ENCODE results near the gene UFC1. TPM values are rescaled to one million over a fixed set of nuclear protein-coding genes. Genes with fewer than 3 reads are reported as not detected.

Gene UFC1
- total RNA-seq, 1 donor from 2014 or later: 98.2 TPM

- no peak for TF ChIP-seq CTCF (IDR thresholded peaks at IDR 0.05)
- peaks cover 11% of the 10 kb centered on the region for H3K36me3 Mint-ChIP-seq (ENCODE audit: unreplicated experiment)
- peak overlapping the region; percentile 94 for H3K4me3 Mint-ChIP-seq (ENCODE audit: unreplicated experiment)
- peaks cover 14% of the 10 kb centered on the region for H3K4me1 Mint-ChIP-seq (ENCODE audit: unreplicated experiment)
- H3K27ac Mint-ChIP-seq (ENCODE audit: unreplicated experiment): peak overlapping the region; percentile 100
- H3K9me3 Mint-ChIP-seq (ENCODE audit: unreplicated experiment): no peaks in the 10 kb centered on the region
- DNase-seq (ENCODE audit: extremely low spot score, unreplicated experiment): no peak
- no peaks in the 10 kb centered on the region for H3K27me3 Mint-ChIP-seq (ENCODE audit: unreplicated experiment)
These were observed 602 bp upstream of the UFC1 start for GRCh38 chr1:161153176-161153575.

GRCh38 chr1:161157867-161158266 lies 4.1 kb downstream of the UFC1 start:
- Mint-ChIP-seq H3K27me3 (ENCODE audit: unreplicated experiment) (no peaks in the 10 kb centered on the region), H3K27ac (ENCODE audit: unreplicated experiment) (peak overlapping the region; percentile 91)
- no peak for TF ChIP-seq CTCF (IDR thresholded peaks at IDR 0.05)

GRCh38 chr1:161158316-161159010 lies 4.7 kb downstream of the UFC1 start:
- Mint-ChIP-seq H3K4me3 (ENCODE audit: unreplicated experiment) (peak overlapping the region; percentile 87), H3K27me3 (ENCODE audit: unreplicated experiment) (no peaks in the 10 kb centered on the region), H3K9me3 (ENCODE audit: unreplicated experiment) (no peaks in the 10 kb centered on the region), H3K27ac (ENCODE audit: unreplicated experiment) (peak overlapping the region; percentile 91), H3K4me1 (ENCODE audit: unreplicated experiment) (peaks cover 34% of the 10 kb centered on the region), H3K36me3 (ENCODE audit: unreplicated experiment) (peaks cover 18% of the 10 kb centered on the region)
- TF ChIP-seq CTCF (IDR thresholded peaks at IDR 0.05): no peak
- no peak for DNase-seq (ENCODE audit: extremely low spot score, unreplicated experiment)

More at GRCh38 chr1:161157867-161158266, 4.1 kb downstream of the UFC1 start:
- H3K36me3 Mint-ChIP-seq (ENCODE audit: unreplicated experiment): peaks cover 15% of the 10 kb centered on the region
- H3K9me3 Mint-ChIP-seq (ENCODE audit: unreplicated experiment): no peaks in the 10 kb centered on the region
- peaks cover 38% of the 10 kb centered on the region for H3K4me1 Mint-ChIP-seq (ENCODE audit: unreplicated experiment)
- DNase-seq (ENCODE audit: extremely low spot score, unreplicated experiment): no peak
- no peak overlapping the region for H3K4me3 Mint-ChIP-seq (ENCODE audit: unreplicated experiment)

- Mint-ChIP-seq H3K4me3 (ENCODE audit: unreplicated experiment) (peak within 1 kb of the TSS; percentile 87), H3K36me3 (ENCODE audit: unreplicated experiment) (peaks cover 23% of the 10 kb centered on the region), H3K4me1 (ENCODE audit: unreplicated experiment) (peaks cover 34% of the 10 kb centered on the region), H3K9me3 (ENCODE audit: unreplicated experiment) (no peaks in the 10 kb centered on the region), H3K27ac (ENCODE audit: unreplicated experiment) (peak within 1 kb of the TSS; percentile 91), H3K27me3 (ENCODE audit: unreplicated experiment) (no peaks in the 10 kb centered on the region)
- TF ChIP-seq CTCF (IDR thresholded peaks at IDR 0.05): peak; percentile 19
- peak; percentile 98 for DNase-seq (ENCODE audit: extremely low spot score, unreplicated experiment)
These were observed 5.5 kb downstream of the UFC1 start, which contains the start of gene USP21 for GRCh38 chr1:161159087-161159912. USP21 (plus strand) TSS chr1:161159500; CDS start chr1:161160641, 1,141 bp downstream.

GRCh38 chr1:161159913-161160243 lies 6.1 kb downstream of the UFC1 start:
- no peaks in the 10 kb centered on the region for H3K27me3 Mint-ChIP-seq (ENCODE audit: unreplicated experiment)
- DNase-seq (ENCODE audit: extremely low spot score, unreplicated experiment): no peak
- TF ChIP-seq CTCF (IDR thresholded peaks at IDR 0.05): no peak
- peak overlapping the region; percentile 91 for H3K27ac Mint-ChIP-seq (ENCODE audit: unreplicated experiment)
- H3K4me1 Mint-ChIP-seq (ENCODE audit: unreplicated experiment): peaks cover 31% of the 10 kb centered on the region
- H3K4me3 Mint-ChIP-seq (ENCODE audit: unreplicated experiment): peak overlapping the region; percentile 87
- H3K36me3 Mint-ChIP-seq (ENCODE audit: unreplicated experiment): peaks cover 23% of the 10 kb centered on the region
- no peaks in the 10 kb centered on the region for H3K9me3 Mint-ChIP-seq (ENCODE audit: unreplicated experiment)

Measured in osteocyte (in vitro differentiated cells).